Epithelial cell of prostate (primary cell): Measurements from ENCODE around the gene CARD10.

Experiments
- DNase-seq: peaks from one replicate; pipeline ENCODE4 v3.0.0-alpha.2; 2011; ENCODE audit warnings: low read depth, low spot score
- H3K27ac ChIP-seq: fragments of 450-650 bp; 2 replicates; pipeline ENCODE4 v1.5.1; 2017; ENCODE audit warnings: mild to moderate bottlenecking

Gene CARD10, protein sequence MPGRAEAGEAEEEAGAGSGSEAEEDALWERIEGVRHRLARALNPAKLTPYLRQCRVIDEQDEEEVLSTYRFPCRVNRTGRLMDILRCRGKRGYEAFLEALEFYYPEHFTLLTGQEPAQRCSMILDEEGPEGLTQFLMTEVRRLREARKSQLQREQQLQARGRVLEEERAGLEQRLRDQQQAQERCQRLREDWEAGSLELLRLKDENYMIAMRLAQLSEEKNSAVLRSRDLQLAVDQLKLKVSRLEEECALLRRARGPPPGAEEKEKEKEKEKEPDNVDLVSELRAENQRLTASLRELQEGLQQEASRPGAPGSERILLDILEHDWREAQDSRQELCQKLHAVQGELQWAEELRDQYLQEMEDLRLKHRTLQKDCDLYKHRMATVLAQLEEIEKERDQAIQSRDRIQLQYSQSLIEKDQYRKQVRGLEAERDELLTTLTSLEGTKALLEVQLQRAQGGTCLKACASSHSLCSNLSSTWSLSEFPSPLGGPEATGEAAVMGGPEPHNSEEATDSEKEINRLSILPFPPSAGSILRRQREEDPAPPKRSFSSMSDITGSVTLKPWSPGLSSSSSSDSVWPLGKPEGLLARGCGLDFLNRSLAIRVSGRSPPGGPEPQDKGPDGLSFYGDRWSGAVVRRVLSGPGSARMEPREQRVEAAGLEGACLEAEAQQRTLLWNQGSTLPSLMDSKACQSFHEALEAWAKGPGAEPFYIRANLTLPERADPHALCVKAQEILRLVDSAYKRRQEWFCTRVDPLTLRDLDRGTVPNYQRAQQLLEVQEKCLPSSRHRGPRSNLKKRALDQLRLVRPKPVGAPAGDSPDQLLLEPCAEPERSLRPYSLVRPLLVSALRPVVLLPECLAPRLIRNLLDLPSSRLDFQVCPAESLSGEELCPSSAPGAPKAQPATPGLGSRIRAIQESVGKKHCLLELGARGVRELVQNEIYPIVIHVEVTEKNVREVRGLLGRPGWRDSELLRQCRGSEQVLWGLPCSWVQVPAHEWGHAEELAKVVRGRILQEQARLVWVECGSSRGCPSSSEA

DNA sequence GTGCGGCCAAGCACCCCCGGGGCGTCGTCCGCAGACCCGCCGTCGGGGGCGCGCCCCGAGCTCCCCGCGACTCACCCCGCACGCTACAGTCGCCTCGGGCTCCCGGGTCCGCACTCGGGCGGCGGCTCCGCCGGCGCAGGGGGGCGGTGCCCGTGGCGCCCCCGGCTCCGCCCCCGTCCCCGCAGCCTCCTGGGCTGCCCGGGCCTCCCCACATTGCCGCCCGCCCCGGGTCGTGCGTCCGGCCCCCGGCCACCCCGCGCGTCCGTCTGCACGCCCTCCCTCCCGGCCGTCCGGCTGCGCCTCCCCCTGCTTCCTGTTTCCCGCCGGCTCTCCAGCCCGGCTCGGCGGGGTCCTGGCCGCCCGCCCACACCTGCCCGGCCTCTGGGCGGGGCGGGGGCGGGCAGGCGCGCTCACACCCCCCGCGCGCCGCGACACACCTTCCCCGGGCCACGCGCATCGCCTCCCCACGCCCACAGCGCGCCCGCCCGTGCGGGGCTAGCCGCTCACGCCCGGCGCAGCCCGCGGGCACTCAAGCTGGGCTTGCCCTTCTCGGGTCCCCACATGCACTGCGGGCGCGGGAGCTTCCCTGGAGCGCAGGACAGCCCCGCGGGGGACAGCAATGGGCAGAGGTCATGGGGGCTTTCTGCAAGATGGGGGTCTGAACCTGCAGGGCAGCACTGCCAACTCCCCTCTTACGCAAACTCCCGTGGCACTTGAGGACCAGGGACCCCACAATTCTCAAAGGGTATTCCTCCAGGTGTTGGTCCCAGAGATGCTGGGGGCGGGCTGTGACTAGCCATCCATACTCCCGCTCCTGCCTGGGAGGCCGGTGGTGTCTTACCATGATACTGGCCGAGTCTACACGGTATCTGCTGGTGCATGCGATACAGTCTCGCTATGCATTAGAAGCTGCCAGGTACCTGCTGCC is at the start of gene CARD10:
CARD10 (minus strand) TSS at position 148 of the 928 bp plus-strand sequence. CDS start 215 bp downstream, outside the sequence.
- no peak for DNase-seq
- peak within 1 kb of the TSS; percentile 76 for H3K27ac ChIP-seq

DNA sequence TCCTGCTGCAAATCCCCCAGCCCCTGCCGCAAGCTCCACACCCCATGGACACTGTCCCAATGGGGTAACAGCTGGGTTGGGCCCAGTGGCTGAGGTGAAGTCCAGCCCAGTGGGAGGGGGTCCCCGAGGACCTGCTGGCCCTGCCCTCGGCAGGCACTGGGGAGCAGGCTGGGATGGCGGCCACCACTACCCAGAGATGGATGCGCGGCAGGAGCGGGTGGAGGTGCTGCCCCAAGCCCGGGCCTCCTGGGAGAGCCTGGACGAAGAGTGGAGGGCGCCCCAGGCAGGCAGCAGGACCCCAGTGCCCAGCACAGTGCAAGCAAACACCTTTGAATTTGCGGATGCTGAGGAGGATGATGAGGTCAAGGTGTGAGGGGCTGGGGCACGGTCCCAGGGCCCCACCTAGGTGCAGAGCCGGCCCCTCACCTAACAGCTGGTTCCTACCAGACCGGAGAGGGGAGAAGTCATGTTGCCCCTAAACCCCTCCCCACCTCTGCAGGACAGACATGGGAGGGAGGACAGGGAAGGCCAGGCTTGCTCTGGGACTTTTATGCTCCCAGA is 49.3 kb upstream of the CARD10 start:
- H3K27ac ChIP-seq = no peak overlapping the region
- no peak for DNase-seq

- H3K27ac ChIP-seq = no peak overlapping the region
- no peak for DNase-seq
Measured at GRCh38 chr22:37568012-37568411, 48.8 kb upstream of the CARD10 start.

- peak overlapping the region; percentile 47 for H3K27ac ChIP-seq
- DNase-seq = peak; percentile 72
Measured at GRCh38 chr22:37566903-37567798, 47.9 kb upstream of the CARD10 start.

DNA sequence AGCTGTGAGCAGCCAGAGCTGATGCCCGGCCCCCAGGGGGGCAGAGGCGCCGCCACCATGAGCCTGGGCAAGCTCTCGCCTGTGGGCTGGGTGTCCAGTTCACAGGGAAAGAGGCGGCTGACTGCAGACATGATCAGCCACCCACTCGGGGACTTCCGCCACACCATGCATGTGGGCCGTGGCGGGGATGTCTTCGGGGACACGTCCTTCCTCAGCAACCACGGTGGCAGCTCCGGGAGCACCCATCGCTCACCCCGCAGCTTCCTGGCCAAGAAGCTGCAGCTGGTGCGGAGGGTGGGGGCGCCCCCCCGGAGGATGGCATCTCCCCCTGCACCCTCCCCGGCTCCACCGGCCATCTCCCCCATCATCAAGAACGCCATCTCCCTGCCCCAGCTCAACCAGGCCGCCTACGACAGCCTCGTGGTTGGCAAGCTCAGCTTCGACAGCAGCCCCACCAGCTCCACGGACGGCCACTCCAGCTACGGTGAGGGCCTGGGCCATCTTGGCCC is 47.2 kb upstream of the CARD10 start:
- H3K27ac ChIP-seq = peak overlapping the region; percentile 47

DNA sequence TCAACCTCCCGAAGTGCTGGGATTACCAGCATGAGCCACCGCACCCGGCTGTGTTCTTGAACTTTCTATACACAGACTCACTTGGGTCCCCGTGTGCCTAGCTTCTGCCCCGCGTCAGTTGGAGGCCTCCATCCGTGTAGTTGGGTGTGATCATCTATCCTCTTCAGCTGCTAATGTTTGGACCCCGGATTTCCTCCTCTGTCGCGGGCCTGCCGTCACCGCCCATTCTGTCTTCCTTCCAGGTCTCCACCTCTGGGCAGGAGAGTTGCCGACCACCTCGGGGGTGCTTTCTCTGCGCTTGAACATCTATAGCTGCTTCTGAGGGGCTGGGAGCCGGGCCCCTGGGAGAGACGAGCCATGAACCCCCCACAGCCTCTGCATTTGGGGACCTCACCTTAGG is 46.6 kb upstream of the CARD10 start:
- peak overlapping the region; percentile 47 for H3K27ac ChIP-seq

More for the DNA sequence above, 47.2 kb upstream of the CARD10 start:
- no peak for DNase-seq

DNA sequence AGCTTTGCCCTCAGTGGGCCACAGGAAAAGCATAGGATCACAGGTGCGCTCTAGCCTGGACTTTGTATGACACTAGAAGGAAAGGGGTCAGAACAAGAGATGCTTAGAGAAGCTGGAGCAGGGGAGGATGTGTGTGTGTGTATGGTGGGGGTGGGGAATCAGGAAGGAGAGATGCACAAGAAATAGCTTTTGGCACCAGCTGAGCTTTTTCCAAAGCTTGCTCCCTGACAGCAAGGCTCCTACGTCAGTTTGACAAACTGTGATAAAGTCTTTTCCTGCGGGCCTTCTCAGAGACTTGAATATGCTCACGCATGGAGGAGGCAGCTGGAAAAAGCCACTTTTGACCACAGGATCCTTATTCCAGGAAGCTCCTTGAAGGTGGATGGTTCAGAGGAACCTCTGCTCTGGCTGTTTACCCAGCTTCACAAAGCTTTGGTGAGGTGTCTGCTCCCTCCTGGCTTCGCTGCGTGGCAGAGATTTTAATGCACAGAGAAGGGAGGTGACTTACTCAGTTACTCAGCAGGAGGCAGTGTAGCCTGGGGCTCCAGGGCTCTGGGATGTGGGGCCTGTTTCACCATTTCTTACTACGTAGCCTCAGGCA is 45.0 kb upstream of the CARD10 start:
- no peak for DNase-seq
- H3K27ac ChIP-seq = peak overlapping the region; percentile 93

More for the DNA sequence above, 46.6 kb upstream of the CARD10 start:
- no peak for DNase-seq

DNA sequence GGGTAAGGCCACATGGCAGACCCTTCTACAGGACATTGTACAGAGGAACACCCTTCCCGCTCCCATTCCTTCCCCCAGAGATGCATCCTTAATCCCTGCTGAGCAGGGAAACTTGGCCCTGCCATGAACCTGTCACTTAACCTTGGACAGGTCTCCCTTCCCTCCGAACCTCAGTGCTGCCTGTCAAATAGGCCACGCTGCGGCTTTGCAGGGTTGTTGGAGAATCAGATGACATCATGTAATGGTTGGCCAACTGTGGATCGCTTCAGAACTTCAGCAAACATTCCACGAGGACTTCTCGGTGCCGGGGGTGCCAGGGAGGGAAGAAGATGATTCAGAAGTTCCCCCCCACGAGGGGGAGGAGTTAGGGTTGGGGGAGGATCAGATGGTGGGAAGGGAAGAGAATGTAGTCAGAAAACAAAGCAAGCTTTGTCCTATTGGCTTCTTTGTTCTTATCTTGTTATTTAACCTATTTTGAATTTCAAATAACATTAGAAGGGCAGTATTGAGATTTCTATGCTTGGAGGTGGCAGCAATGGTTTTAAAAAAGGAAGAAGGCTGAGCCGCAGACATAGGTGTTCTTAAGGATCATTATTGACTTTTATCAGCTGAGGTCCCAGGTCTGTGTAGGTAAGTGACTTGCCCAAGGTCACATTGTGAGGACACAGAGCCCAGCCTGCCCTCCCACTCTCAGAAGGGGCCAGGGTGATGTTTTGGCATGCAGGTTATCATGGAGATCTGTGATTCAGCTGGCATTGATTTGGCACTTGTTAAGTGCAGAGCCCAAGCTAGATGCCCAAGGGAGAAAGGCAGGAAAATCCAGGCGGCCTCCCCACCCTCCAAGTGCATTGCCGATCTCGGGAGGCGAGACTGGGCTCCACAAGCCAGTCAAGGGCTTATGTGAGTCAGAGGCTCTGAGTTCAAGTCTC is 44.2 kb upstream of the CARD10 start:
- DNase-seq = peak; percentile 84

DNA sequence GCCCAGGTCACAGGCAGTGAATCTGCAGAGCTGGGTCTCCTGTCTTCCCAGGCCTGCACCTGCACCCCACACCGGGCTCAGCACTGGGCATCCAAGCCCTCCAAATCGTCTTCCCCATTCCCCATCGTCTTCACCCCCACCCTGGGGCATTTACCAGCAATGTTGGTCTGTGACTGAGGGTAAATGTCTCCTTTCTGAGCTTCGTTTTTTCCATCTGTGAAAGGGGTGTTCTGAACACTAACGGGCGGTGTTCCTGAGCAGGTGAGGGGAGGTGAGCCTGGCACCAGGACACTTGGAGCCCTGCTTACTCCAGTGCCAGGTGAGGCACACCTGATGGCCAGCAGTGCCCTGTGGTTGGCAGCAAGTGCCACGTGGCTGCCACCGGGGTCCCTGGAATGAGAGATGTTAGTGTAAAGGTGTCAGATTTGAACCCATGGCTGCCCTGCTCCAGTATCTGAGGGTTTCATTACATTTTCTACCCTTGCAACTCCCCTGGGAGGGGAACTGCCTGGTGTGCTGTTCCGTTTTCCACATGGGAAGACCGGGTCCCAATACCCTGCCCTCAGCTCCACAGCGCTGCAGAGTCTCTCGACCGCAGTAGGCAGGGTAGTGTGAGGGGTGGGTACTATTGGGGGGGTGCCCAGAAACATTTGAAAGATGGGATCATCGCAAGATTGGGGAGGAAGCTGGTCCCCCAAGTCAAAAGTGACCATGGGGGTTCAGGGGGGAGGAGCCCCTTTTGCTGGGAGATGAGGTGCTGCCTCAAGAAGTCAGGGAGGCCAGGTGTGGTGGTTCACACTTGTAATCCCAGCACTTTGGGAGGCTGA is 43.0 kb upstream of the CARD10 start:
- H3K27ac ChIP-seq = peak overlapping the region; percentile 93
- DNase-seq = no peak

More for the DNA sequence above, 44.2 kb upstream of the CARD10 start:
- peak overlapping the region; percentile 93 for H3K27ac ChIP-seq

GRCh38 chr22:37561212-37562048 is 42.2 kb upstream of the CARD10 start:
- DNase-seq = no peak
- H3K27ac ChIP-seq = peak overlapping the region; percentile 93

DNA sequence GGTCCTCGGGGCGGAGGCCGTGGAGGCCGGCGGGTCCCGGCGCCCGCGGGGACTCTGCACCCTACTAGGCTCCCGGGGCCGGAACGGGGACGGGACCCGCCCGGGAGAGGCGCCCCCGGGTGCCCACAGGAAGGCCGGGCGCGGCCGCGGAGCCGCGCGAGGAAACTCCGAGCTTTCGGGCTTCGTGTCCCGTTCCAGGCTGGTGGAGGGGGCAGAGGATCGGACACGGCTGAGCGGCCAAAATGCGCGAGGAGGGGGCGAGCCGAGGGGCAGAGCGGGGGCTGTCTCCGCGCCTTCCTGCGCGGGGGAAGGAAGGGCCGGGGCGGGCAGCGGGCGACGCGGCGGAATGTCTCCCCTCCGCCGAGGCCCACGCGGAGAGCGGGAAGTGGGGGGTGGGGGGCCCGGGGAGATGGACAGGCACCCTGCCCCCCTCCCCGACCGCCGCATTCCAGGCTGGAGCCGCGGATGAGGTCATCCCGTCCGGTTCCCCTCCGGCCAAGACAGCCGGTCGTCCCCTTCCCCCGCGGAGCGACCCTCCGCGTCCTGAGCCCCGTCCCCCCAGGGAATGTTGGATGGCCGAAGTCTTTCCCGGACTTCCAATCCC is 41.5 kb upstream of the CARD10 start:
- no peak for DNase-seq
- H3K27ac ChIP-seq = peak overlapping the region; percentile 93

- DNase-seq = no peak
- peak within 1 kb of the TSS; percentile 93 for H3K27ac ChIP-seq
Measured at GRCh38 chr22:37559901-37560607, 40.8 kb upstream of the CARD10 start, which contains the start of gene CDC42EP1. TSS of gene CDC42EP1 (plus strand) at chr22:37560480. CDS start at chr22:37566350, 5,870 bp downstream.

- DNase-seq = no peak
- H3K27ac ChIP-seq = peak overlapping the region; percentile 93
Measured at GRCh38 chr22:37559521-37559900, 40.3 kb upstream of the CARD10 start.

DNA sequence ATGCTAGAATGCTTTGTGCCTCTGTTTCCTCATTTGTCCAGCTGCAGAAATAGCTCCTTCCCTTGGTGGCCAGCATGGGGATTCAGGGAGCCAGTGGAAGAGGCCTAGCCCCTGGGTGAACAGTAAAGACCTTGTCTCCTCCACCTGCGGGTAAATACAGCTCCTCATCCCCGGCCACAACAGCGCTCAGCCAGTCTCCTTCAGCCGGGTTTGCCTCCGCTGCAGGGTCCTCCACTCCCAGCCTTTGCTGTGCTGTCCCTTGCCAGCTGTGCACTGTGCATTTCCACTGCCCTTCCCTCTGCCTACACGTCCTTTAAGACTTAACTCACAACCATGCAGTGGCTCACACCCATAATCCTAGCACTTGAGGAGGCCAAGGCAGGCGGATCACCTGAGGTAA is 39.6 kb upstream of the CARD10 start:
- no peak for DNase-seq

More for the DNA sequence above, 39.6 kb upstream of the CARD10 start:
- no peak overlapping the region for H3K27ac ChIP-seq
